ENCODE measurements around the gene JAM2. TPM values are rescaled to one million over a fixed set of nuclear protein-coding genes. Genes with fewer than 3 reads are reported as not detected.

The JAM2 gene
- total and polyA plus RNA-seq, 2 of the 4 experiments (the other 2 are of a cell fraction), result 0.72 to 2.1 TPM

GRCh38 chr21:25670726-25671125 lies 31.7 kb downstream of the JAM2 start:
- Histone ChIP-seq H4K8ac (ENCODE audit: low read depth in 2 of 2, low read length in 2 of 2) (no peak overlapping the region), H3K9ac (ENCODE audit: low read depth, low read length) (no peak overlapping the region), H3K4me3 (ENCODE audit: insufficient read depth, low read depth, low read length) (no peak overlapping the region), H2AK9ac (replicated peaks; ENCODE audit: low read depth, low read length, poor library complexity) (no peak overlapping the region), H4K20me1 (ENCODE audit: insufficient read depth, low read length) (no peaks in the 10 kb centered on the region), H2AK5ac (ENCODE audit: low read depth, low read length) (no peak overlapping the region), H3K4ac (ENCODE audit: low read depth, low read length) (no peak overlapping the region), H4K5ac (ENCODE audit: low read depth, low read length) (no peak overlapping the region), H2BK20ac (ENCODE audit: low read depth, low read length) (no peak overlapping the region), H3K79me1 (ENCODE audit: low read depth in 1 of 2, low read length in 2 of 2) (no peaks in the 10 kb centered on the region), H3K27me3 (ENCODE audit: control insufficient read depth, insufficient read depth, low read length) (no peaks in the 10 kb centered on the region), H3K14ac (replicated peaks; ENCODE audit: low read depth, low read length) (no peak overlapping the region), H3K9me3 (ENCODE audit: control insufficient read depth, insufficient read depth, low read length) (no peaks in the 10 kb centered on the region), H3K36me3 (ENCODE audit: control insufficient read depth, insufficient read depth, low read length) (no peaks in the 10 kb centered on the region), H3K4me2 (ENCODE audit: low read depth, low read length) (no peak overlapping the region), H3K18ac (ENCODE audit: low read depth, low read length) (no peak overlapping the region), H4K91ac (ENCODE audit: insufficient read depth, low read depth, low read length) (no peak overlapping the region), H3K4me1 (ENCODE audit: control insufficient read depth, insufficient read depth, low read length) (no peaks in the 10 kb centered on the region), H3K9me1 (ENCODE audit: insufficient read depth, low read length) (no peaks in the 10 kb centered on the region), H2BK15ac (ENCODE audit: low read depth, low read length) (no peak overlapping the region), H3K27ac (ENCODE audit: insufficient read depth, low read length) (no peak overlapping the region), H2AFZ (replicated peaks; ENCODE audit: low read length, poor library complexity) (no peak overlapping the region), H2BK120ac (ENCODE audit: low read depth, low read length) (no peak overlapping the region), H2BK5ac (ENCODE audit: low read depth, low read length, poor library complexity, severe bottlenecking) (no peak overlapping the region), H3K56ac (ENCODE audit: extremely low read depth, insufficient read depth, low read length) (no peak overlapping the region), H3K23ac (ENCODE audit: low read depth, low read length) (no peak overlapping the region)
- no TSS peak for BruUV-seq (replicated peaks)
- ChIA-PET POLR2A (ENCODE audit: unreplicated experiment) (no interaction called here), CTCF (no interaction called here)
- in situ Hi-C loops (cut with MboI; ENCODE audit: low sequenced_read_pairs), result no loop called here
- intact Hi-C loops (cut with micrococcal nuclease), result no loop called here
- no peak for ATAC-seq (ENCODE audit: low read depth)
- dilution Hi-C loops (cut with HindIII; ENCODE audit: low sequenced_read_pairs, unreplicated experiment), result no loop called here
- TF ChIP-seq MXI1 (IDR thresholded peaks at IDR 0.05; ENCODE audit: borderline replicate concordance, low read depth, low read length) (no peak), BHLHE40 (IDR thresholded peaks at IDR 0.05; ENCODE audit: low read depth, low read length) (no peak), SMC3 (IDR thresholded peaks at IDR 0.05; ENCODE audit: low read depth, low read length) (no peak), USF2 (IDR thresholded peaks at IDR 0.05; ENCODE audit: low read depth, low read length) (no peak), RAD21 (IDR thresholded peaks at IDR 0.05; ENCODE audit: low read length) (no peak), CTCF (conservative IDR thresholded peaks at IDR 0.05; ENCODE audit: low read depth, low read length) (no peak), CHD1 (IDR thresholded peaks at IDR 0.05; ENCODE audit: low read depth, low read length) (no peak), FOS (IDR thresholded peaks at IDR 0.05; ENCODE audit: low read depth, low read length) (no peak), NFE2L2 (IDR thresholded peaks at IDR 0.05; ENCODE audit: low read depth, low read length) (no peak), RFX5 (IDR thresholded peaks at IDR 0.05; ENCODE audit: low read depth, low read length) (no peak), CEBPB (IDR thresholded peaks at IDR 0.05; ENCODE audit: low read depth, low read length) (no peak), MAFK (IDR thresholded peaks at IDR 0.05; ENCODE audit: low read depth, low read length) (no peak), RCOR1 (IDR thresholded peaks at IDR 0.05; ENCODE audit: insufficient replicate concordance, low read length) (no peak), ELK1 (IDR thresholded peaks at IDR 0.05; ENCODE audit: borderline replicate concordance, low read depth, low read length) (no peak), POLR2A (IDR thresholded peaks at IDR 0.05; ENCODE audit: low read depth, low read length) (no peak), MAZ (IDR thresholded peaks at IDR 0.05; ENCODE audit: borderline replicate concordance, low read depth, low read length) (no peak)
- DNase-seq, result peak; percentile 30
